Measurements from ENCODE around the gene CYB561D2. TPM values are rescaled to one million over a fixed set of nuclear protein-coding genes. Genes with fewer than 3 reads are reported as not detected.

The CYB561D2 gene
- total and polyA plus RNA-seq, 2 of the 13 experiments (the other 11 are each of a cell fraction or from before 2014, with no cell fraction given), result 11.1 to 17.2 TPM

GRCh38 chr3:50324351-50325112 lies 26.1 kb upstream of the CYB561D2 start (continued):
- TF ChIP-seq TMF1 (CRISPR knock-in tag; IDR thresholded peaks at IDR 0.05; ENCODE audit: low read depth) (no peak), MAZ (IDR thresholded peaks at IDR 0.05; ENCODE audit: borderline replicate concordance, low read depth, low read length) (peak; percentile 65; the same call in 1 of the 2 replicates), MAZ (CRISPR knock-in tag; IDR thresholded peaks at IDR 0.05; ENCODE audit: low read depth) (peak; percentile 70; the same call in 1 of the 2 replicates), ZNF766 (CRISPR knock-in tag; IDR thresholded peaks at IDR 0.05; ENCODE audit: borderline replicate concordance) (no peak), ZNF747 (CRISPR knock-in tag; IDR thresholded peaks at IDR 0.05; ENCODE audit: borderline replicate concordance) (no peak), ZNF260 (CRISPR knock-in tag; IDR thresholded peaks at IDR 0.05; ENCODE audit: borderline replicate concordance, low read depth) (no peak), SRSF1 (optimal IDR thresholded peaks at IDR 0.05; ENCODE audit: low read depth, low read length) (no peak), ZNF230 (CRISPR knock-in tag; IDR thresholded peaks at IDR 0.05) (0 out of 2 replicates have a peak, but pooled peaks have one; percentile 61), CC2D1A (CRISPR knock-in tag; IDR thresholded peaks at IDR 0.05) (no peak), AGO2 (optimal IDR thresholded peaks at IDR 0.05; ENCODE audit: low read depth, low read length) (no peak), REL (CRISPR knock-in tag; conservative IDR thresholded peaks at IDR 0.05) (no peak), ZNF160 (CRISPR knock-in tag; IDR thresholded peaks at IDR 0.05) (no peak), ZNF460 (CRISPR knock-in tag; IDR thresholded peaks at IDR 0.05; ENCODE audit: borderline replicate concordance) (no peak), CSRNP2 (CRISPR knock-in tag; conservative IDR thresholded peaks at IDR 0.05; ENCODE audit: low read depth) (no peak), ZNF7 (CRISPR knock-in tag; IDR thresholded peaks at IDR 0.05) (no peak), TCF12 (IDR thresholded peaks at IDR 0.05) (no peak), TCF12 (CRISPR knock-in tag; IDR thresholded peaks at IDR 0.05) (no peak), ZNF496 (CRISPR knock-in tag; IDR thresholded peaks at IDR 0.05; ENCODE audit: insufficient replicate concordance) (no peak), RERE (CRISPR knock-in tag; IDR thresholded peaks at IDR 0.05; ENCODE audit: low read depth) (no peak), ATF7 (IDR thresholded peaks at IDR 0.05) (no peak), ATF7 (CRISPR knock-in tag; IDR thresholded peaks at IDR 0.05) (peak; percentile 59; the same call in 1 of the 2 replicates), HOMEZ (CRISPR knock-in tag; IDR thresholded peaks at IDR 0.05; ENCODE audit: low read depth) (no peak; the same call in 1 of the 2 replicates)
